Gastrocnemius medialis (tissue), 4 donors: ENCODE data around the gene SEC16A. TPM values are rescaled to one million over a fixed set of nuclear protein-coding genes. Genes with fewer than 3 reads are reported as not detected.
"Not testable (repeated sequence)": the region's sequence is repeated elsewhere in the genome, so short reads cannot be mapped to it uniquely, and the experiment has no call there.

Experiments
- ATAC-seq, 2 donors: fragments of 150-250 bp; one replicate each; pipeline ENCODE4 v1.9.1; 2016
- DNase-seq, 2 donors: peaks; one replicate each; pipeline ENCODE4 v3.0.0-alpha.2; 2019
- H3K27ac ChIP-seq, 4 donors: fragments of 200-600 bp; sonication (generic); 1 replicate in 1 of 4; 2 replicates in 3 of 4; pipeline ENCODE4 v1.5.1; 2016 to 2018; ENCODE audit warnings: mild to moderate bottlenecking in 2 of 4, moderate library complexity in 1 of 4
- H3K27me3 ChIP-seq, 3 donors: fragments of 200-600 bp; sonication (generic) in 2 of 3; 1 replicate in 1 of 3; 2 replicates in 2 of 3; pipeline versions ENCODE4 v1.5.1 to v1.6.0; 2016 to 2019; ENCODE audit warnings: mild to moderate bottlenecking in 1 of 3, moderate library complexity in 1 of 3
- H3K36me3 ChIP-seq, 2 donors: fragments of 200-600 bp; sonication (generic) in 1 of 2; one replicate each; pipeline ENCODE4 v1.5.1; 2017 to 2018
- H3K4me1 ChIP-seq, 2 donors: fragments of 200-600 bp; sonication (generic) in 1 of 2; one replicate each; pipeline ENCODE4 v1.5.1; 2016 to 2017; ENCODE audit warnings: mild to moderate bottlenecking in 2 of 2
- H3K4me3 ChIP-seq, 4 donors: fragments of 200-600 bp; sonication (generic) in 3 of 4; 1 replicate in 1 of 4; 2 replicates in 3 of 4; pipeline ENCODE4 v1.5.1; 2016 to 2019; ENCODE audit warnings: mild to moderate bottlenecking in 2 of 4
- H3K9me3 ChIP-seq, 3 donors: fragments of 200-600 bp; sonication (generic) in 2 of 3; 1 replicate in 1 of 3; 2 replicates in 2 of 3; pipeline ENCODE4 v1.5.1; 2016 to 2019
- CTCF ChIP-seq, 5 experiments: fragments of 450-650 bp in 3 of 5; fragments of 200-600 bp in 2 of 5; sonication (generic) in 2 of 5; IDR thresholded peaks in 4 of 5; conservative IDR thresholded peaks in 1 of 5; 1 replicate in 4 of 5; 2 replicates in 1 of 5; pipeline ENCODE4 v1.5.1; 2016 to 2019; ENCODE audit warnings: antibody characterized with exemption in 5 of 5, mild to moderate bottlenecking in 3 of 5, moderate library complexity in 3 of 5
- POLR2A ChIP-seq, 2 donors: fragments of 450-650 bp; IDR thresholded peaks; one replicate each; pipeline ENCODE4 v1.6.1; 2017; ENCODE audit warnings: antibody characterized with exemption in 2 of 2, mild to moderate bottlenecking in 2 of 2, moderate library complexity in 2 of 2
- in situ Hi-C, 4 donors: fragments of 200-750 bp; cut with MboI; loops; one replicate each; pipeline versions ENCODE4 v1.15.0 to v1.8.0; 2017; ENCODE audit warnings: low sequenced_read_pairs in 4 of 4
- intact Hi-C: fragments of 100-400 bp; cut with DNase I; formaldehyde crosslinking; loops from one replicate; pipeline ENCODE4 v1.15.1; 2023; ENCODE audit warnings: low total_unique reads
- total RNA-seq, 4 donors: library from RNA; depleted of rRNA; stranded (reverse); fragments of >200 nt; gene quantifications; one replicate each; pipeline versions ENCODE4 v1.1.0 to v1.2.3, GENCODE V29; 2016

Gene SEC16A
- total RNA-seq, 4 donors from 2014 or later, result 23.9 to 50.4 (median 46.6) TPM

GRCh38 chr9:136429075-136429628, 53.7 kb downstream of the SEC16A start:
- DNase-seq (no peak), ATAC-seq (no peak)
- no peak overlapping the region for H3K4me3 ChIP-seq
- H3K9me3 ChIP-seq, result no peaks in the 10 kb centered on the region
- H3K4me1 ChIP-seq, result no peaks in the 10 kb centered on the region
- intact Hi-C loops, result no loop called here
- in situ Hi-C loops, result no loop called here
- no peak overlapping the region for H3K27ac ChIP-seq
- no peak for TF ChIP-seq CTCF (IDR thresholded peaks at IDR 0.05 in 4 of 5, conservative IDR thresholded peaks at IDR 0.05 in 1 of 5)
- no peak for TF ChIP-seq POLR2A (IDR thresholded peaks at IDR 0.05)
- no peaks in the 10 kb centered on the region for H3K27me3 ChIP-seq
- peaks cover 0 to 52% of the 10 kb centered on the region in 2 donors for H3K36me3 ChIP-seq

GRCh38 chr9:136426787-136427186, 56.1 kb downstream of the SEC16A start:
- DNase-seq (no peak), ATAC-seq (no peak)
- no peak overlapping the region for H3K4me3 ChIP-seq
- no peak overlapping the region for H3K27ac ChIP-seq
- H3K9me3 ChIP-seq, result no peaks in the 10 kb centered on the region
- H3K36me3 ChIP-seq, result peaks cover 0 to 68% of the 10 kb centered on the region in 2 donors
- in situ Hi-C loops, result no loop called here
- H3K4me1 ChIP-seq, result no peaks in the 10 kb centered on the region
- no peak for TF ChIP-seq CTCF (IDR thresholded peaks at IDR 0.05 in 4 of 5, conservative IDR thresholded peaks at IDR 0.05 in 1 of 5)
- no peak for TF ChIP-seq POLR2A (IDR thresholded peaks at IDR 0.05)
- no peaks in the 10 kb centered on the region for H3K27me3 ChIP-seq
- intact Hi-C loops, result no loop called here

GRCh38 chr9:136425367-136425766, 57.5 kb downstream of the SEC16A start:
- H3K27ac ChIP-seq, in situ Hi-C loops, H3K9me3 ChIP-seq, H3K4me1 ChIP-seq, H3K27me3 ChIP-seq, H3K4me3 ChIP-seq, DNase-seq, ATAC-seq, intact Hi-C loops: not testable (repeated sequence)
- peaks cover 0 to 77% of the 10 kb centered on the region in 2 donors for H3K36me3 ChIP-seq

- no peak overlapping the region for H3K4me3 ChIP-seq
- no peak for TF ChIP-seq POLR2A (IDR thresholded peaks at IDR 0.05)
- no peak for TF ChIP-seq CTCF (IDR thresholded peaks at IDR 0.05 in 4 of 5, conservative IDR thresholded peaks at IDR 0.05 in 1 of 5)
- no peak for ATAC-seq
Measured at GRCh38 chr9:136424750-136425362, 58.0 kb downstream of the SEC16A start.

GRCh38 chr9:136423432-136424146, 59.3 kb downstream of the SEC16A start:
- Histone ChIP-seq H3K27ac (no peak overlapping the region), H3K4me3 (no peak overlapping the region), H3K4me1 (no peaks in the 10 kb centered on the region), H3K36me3 (peaks cover 0 to 77% of the 10 kb centered on the region in 2 donors), H3K9me3 (no peaks in the 10 kb centered on the region), H3K27me3 (no peaks in the 10 kb centered on the region)
- TF ChIP-seq POLR2A (IDR thresholded peaks at IDR 0.05) (no peak), CTCF (IDR thresholded peaks at IDR 0.05 in 4 of 5, conservative IDR thresholded peaks at IDR 0.05 in 1 of 5) (no peak)
- no peak for ATAC-seq
- intact Hi-C loops (no loop called here), in situ Hi-C loops (no loop called here)
- DNase-seq, result no peak

More at GRCh38 chr9:136424750-136425362, 58.0 kb downstream of the SEC16A start:
- no peak overlapping the region for H3K27ac ChIP-seq
- peaks cover 0 to 77% of the 10 kb centered on the region in 2 donors for H3K36me3 ChIP-seq
- no peaks in the 10 kb centered on the region for H3K27me3 ChIP-seq
- DNase-seq, result no peak
- no peaks in the 10 kb centered on the region for H3K4me1 ChIP-seq
- H3K9me3 ChIP-seq, result no peaks in the 10 kb centered on the region
- intact Hi-C loops (no loop called here), in situ Hi-C loops (no loop called here)
